Progenitor cell of endocrine pancreas (in vitro differentiated cells): ENCODE measurements around the gene THRSP. TPM values are rescaled to one million over a fixed set of nuclear protein-coding genes. Genes with fewer than 3 reads are reported as not detected.

Source experiments
- total RNA-seq: library from RNA; stranded (reverse); gene quantifications from 2 replicates; pipeline ENCODE4 v1.2.1, GENCODE V29; 2021

The THRSP gene
- total RNA-seq, 1 donor from 2014 or later = not detected

Other genes with a start within 250 kb of the THRSP start
- 88.0 and 91.8 TPM in 2 replicates for gene RSF1, start 243.1 kb upstream of the THRSP start, total RNA-seq
- 20.4 TPM in 2 replicates for gene AAMDC, start 242.7 kb upstream of the THRSP start, total RNA-seq
- 46.3 and 52.5 TPM in 2 replicates for gene INTS4, start 69.2 kb upstream of the THRSP start, total RNA-seq
- gene KCTD14, start 40.6 kb upstream of the THRSP start, total RNA-seq = 5.4 and 8.9 TPM in 2 replicates
- gene NDUFC2, start 16.0 kb downstream of the THRSP start, total RNA-seq = 177 TPM in 2 replicates
- gene ALG8, start 75.8 kb downstream of the THRSP start, total RNA-seq = 60.4 and 61.0 TPM in 2 replicates
- 7.4 and 10.1 TPM in 2 replicates for gene KCTD21, start 124.8 kb downstream of the THRSP start, total RNA-seq
- gene USP35, start 125.1 kb downstream of the THRSP start, total RNA-seq = 14.7 and 16.5 TPM in 2 replicates